Measurements from ENCODE around the gene COL13A1. TPM values are rescaled to one million over a fixed set of nuclear protein-coding genes. Genes with fewer than 3 reads are reported as not detected.

COL13A1 gene
- total and polyA plus RNA-seq, 2 experiments from 2014 or later, result 5.2 to 8.6 TPM

GRCh38 chr10:69870591-69870990 lies 68.9 kb downstream of the COL13A1 start:
- H3K27me3 ChIP-seq (ENCODE audit: insufficient read depth), result no peaks in the 10 kb centered on the region
- TF ChIP-seq NANOG (IDR thresholded peaks at IDR 0.05; ENCODE audit: borderline replicate concordance), result no peak
- no peak for TF ChIP-seq ETS1 (IDR thresholded peaks at IDR 0.05)
- no peak for TF ChIP-seq ZNF114 (CRISPR knock-in tag; IDR thresholded peaks at IDR 0.05)
- no peak for TF ChIP-seq REST (IDR thresholded peaks at IDR 0.05; ENCODE audit: unreplicated experiment)
- no peak for TF ChIP-seq POLR2AphosphoS5 (IDR thresholded peaks at IDR 0.05; ENCODE audit: low read depth)
- TF ChIP-seq CREB1 (CRISPR knock-in tag; IDR thresholded peaks at IDR 0.05; ENCODE audit: low read depth), result no peak
- TF ChIP-seq EZH2phosphoT487 (IDR thresholded peaks at IDR 0.05; ENCODE audit: unreplicated experiment), result no peak
- TF ChIP-seq ZNF331 (CRISPR knock-in tag; IDR thresholded peaks at IDR 0.05; ENCODE audit: low read depth), result no peak
- no peak for TF ChIP-seq STAT1 (IDR thresholded peaks at IDR 0.05; ENCODE audit: unreplicated experiment)
- no peak for TF ChIP-seq ZNF462 (CRISPR knock-in tag; IDR thresholded peaks at IDR 0.05)
- no peak for TF ChIP-seq EZH2 (IDR thresholded peaks at IDR 0.05; ENCODE audit: low read depth, unreplicated experiment)
- no peak for TF ChIP-seq JUNB (IDR thresholded peaks at IDR 0.05; ENCODE audit: unreplicated experiment)
- Mint-ChIP-seq H3K27ac (no peak overlapping the region), H3K36me3 (ENCODE audit: low read depth) (no peaks in the 10 kb centered on the region), H3K27me3 (ENCODE audit: insufficient read depth, low read depth, poor library complexity) (peaks cover 35% of the 10 kb centered on the region), H3K4me1 (peaks cover 80% of the 10 kb centered on the region), H3K9me3 (no peaks in the 10 kb centered on the region), H3K4me3 (no peak overlapping the region)
- no peaks in the 10 kb centered on the region for H4K20me1 ChIP-seq (replicated peaks; ENCODE audit: insufficient read depth)
- 0 out of 2 replicates have a peak, but pooled peaks cover 5% of the 10 kb centered on the region for H3F3A ChIP-seq (replicated peaks; ENCODE audit: low read depth)
- no peaks in the 10 kb centered on the region for H3K79me2 ChIP-seq (replicated peaks; ENCODE audit: insufficient read depth)
- H3K4me2 ChIP-seq, result no peak overlapping the region
- H2AFZ ChIP-seq, result peak overlapping the region; percentile 81
- no peak overlapping the region for H3K4me3 ChIP-seq
- peaks cover 69% of the 10 kb centered on the region for H3K4me1 ChIP-seq (ENCODE audit: insufficient read depth)
- ATAC-seq (no peak), DNase-seq (ENCODE audit: low spot score) (no peak)
- no peaks in the 10 kb centered on the region for H3K9me2 ChIP-seq (ENCODE audit: insufficient read depth)
- no peak overlapping the region for H3K27ac ChIP-seq (ENCODE audit: low read depth)
- H3K36me3 ChIP-seq (ENCODE audit: insufficient read depth), result no peaks in the 10 kb centered on the region
